ENCODE measurements around the gene ZNF880. TPM values are rescaled to one million over a fixed set of nuclear protein-coding genes. Genes with fewer than 3 reads are reported as not detected.
A peak's percentile ranks its signal among the peaks of the same experiment; 100 is the strongest.

ZNF880 gene
- total and polyA plus RNA-seq, 9 of the 15 experiments (the other 6 are each of a cell fraction or from before 2014, with no cell fraction given) = 0.15 to 1.9 (median 0.64) TPM; not detected in 1

DNA sequence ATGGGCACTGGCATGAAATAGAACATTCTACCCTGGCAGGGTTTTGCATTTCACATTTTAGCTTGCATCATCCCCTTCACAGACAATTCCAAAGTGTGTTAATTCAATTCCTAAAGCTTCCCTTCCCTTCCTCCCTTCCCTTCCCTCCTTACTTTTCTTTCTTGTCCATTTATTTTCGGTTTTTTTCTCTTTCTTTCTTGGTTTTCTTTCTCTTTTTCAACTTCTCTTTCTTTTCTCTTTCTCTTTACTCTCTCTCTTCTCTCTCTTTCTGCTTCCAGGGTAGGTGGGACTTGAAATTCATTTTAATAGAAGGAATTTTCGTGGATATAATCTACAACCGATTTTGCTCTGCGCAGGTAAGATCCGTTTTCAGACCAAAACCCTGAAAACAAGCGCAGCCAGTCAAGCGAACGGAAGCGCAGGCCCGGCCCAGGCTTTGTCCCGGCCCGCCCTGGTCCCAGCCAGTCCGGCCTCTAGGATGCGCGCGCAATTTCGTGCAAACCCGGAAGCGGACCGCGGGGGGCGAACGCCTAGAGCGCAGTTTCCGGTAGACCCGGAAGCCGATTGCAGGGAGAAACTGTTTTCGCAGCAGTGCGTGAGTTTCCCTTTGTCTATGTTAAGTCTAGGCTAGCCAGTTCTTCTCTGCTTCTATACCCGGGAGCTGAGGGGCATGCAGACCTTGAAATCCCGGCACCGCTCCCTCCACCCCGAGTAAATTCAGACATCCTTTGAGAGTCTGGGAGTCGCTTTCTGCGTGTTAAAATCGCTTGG is 27.8 kb downstream of the ZNF880 start, which contains the start of gene ZNF528 (continued):
- TF ChIP-seq, protein P1, sequence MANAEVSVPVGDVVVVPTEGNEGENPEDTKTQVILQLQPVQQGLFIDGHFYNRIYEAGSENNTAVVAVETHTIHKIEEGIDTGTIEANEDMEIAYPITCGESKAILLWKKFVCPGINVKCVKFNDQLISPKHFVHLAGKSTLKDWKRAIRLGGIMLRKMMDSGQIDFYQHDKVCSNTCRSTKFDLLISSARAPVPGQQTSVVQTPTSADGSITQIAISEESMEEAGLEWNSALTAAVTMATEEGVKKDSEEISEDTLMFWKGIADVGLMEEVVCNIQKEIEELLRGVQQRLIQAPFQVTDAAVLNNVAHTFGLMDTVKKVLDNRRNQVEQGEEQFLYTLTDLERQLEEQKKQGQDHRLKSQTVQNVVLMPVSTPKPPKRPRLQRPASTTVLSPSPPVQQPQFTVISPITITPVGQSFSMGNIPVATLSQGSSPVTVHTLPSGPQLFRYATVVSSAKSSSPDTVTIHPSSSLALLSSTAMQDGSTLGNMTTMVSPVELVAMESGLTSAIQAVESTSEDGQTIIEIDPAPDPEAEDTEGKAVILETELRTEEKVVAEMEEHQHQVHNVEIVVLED (CRISPR knock-in tag; IDR thresholded peaks at IDR 0.05) = no peak
- TF ChIP-seq, protein P2, sequence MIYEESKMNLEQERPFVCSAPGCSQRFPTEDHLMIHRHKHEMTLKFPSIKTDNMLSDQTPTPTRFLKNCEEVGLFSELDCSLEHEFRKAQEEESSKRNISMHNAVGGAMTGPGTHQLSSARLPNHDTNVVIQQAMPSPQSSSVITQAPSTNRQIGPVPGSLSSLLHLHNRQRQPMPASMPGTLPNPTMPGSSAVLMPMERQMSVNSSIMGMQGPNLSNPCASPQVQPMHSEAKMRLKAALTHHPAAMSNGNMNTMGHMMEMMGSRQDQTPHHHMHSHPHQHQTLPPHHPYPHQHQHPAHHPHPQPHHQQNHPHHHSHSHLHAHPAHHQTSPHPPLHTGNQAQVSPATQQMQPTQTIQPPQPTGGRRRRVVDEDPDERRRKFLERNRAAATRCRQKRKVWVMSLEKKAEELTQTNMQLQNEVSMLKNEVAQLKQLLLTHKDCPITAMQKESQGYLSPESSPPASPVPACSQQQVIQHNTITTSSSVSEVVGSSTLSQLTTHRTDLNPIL (CRISPR knock-in tag; IDR thresholded peaks at IDR 0.05) = no peak
- peak; percentile 64 for TF ChIP-seq ETV1 (tag; conservative IDR thresholded peaks at IDR 0.05; ENCODE audit: low read depth)
- TF ChIP-seq GABPB1 (CRISPR knock-in tag; IDR thresholded peaks at IDR 0.05) = peak; percentile 68; the same call in 1 of the 2 replicates
- no peak for TF ChIP-seq SIX5 (IDR thresholded peaks at IDR 0.05; ENCODE audit: borderline replicate concordance in 1 of 2, insufficient read depth in 1 of 2, low read depth in 1 of 2, low read length in 2 of 2)
- no peak for TF ChIP-seq ZNF395 (CRISPR knock-in tag; IDR thresholded peaks at IDR 0.05)
- no peak for TF ChIP-seq KHSRP (IDR thresholded peaks at IDR 0.05)
- no peak for TF ChIP-seq PHB2 (IDR thresholded peaks at IDR 0.05; ENCODE audit: low read depth)
- peak; percentile 79; the same call in 1 of the 2 replicates for TF ChIP-seq HBP1 (CRISPR knock-in tag; IDR thresholded peaks at IDR 0.05)
- TF ChIP-seq PKNOX1 (IDR thresholded peaks at IDR 0.05) = no peak
- no peak for TF ChIP-seq ZNF57 (CRISPR knock-in tag; IDR thresholded peaks at IDR 0.05)
- TF ChIP-seq RUNX1 (IDR thresholded peaks at IDR 0.05; ENCODE audit: low read depth) = no peak
- TF ChIP-seq ZNF224 (CRISPR knock-in tag; IDR thresholded peaks at IDR 0.05) = no peak
- 0 out of 4 replicates have a peak, but pooled peaks of 1 of the 2 experiments have one; percentile 57 for TF ChIP-seq ETV6 (IDR thresholded peaks at IDR 0.05; ENCODE audit: borderline replicate concordance in 1 of 2, low read depth in 2 of 2, low read length in 1 of 2)
- no peak for TF ChIP-seq ETV6 (CRISPR knock-in tag; IDR thresholded peaks at IDR 0.05; ENCODE audit: borderline replicate concordance)
- TF ChIP-seq UBTF (IDR thresholded peaks at IDR 0.05; ENCODE audit: borderline replicate concordance in 1 of 2, low read depth in 2 of 2, low read length in 2 of 2) = no peak
